Esophagus muscularis mucosa (tissue), 4 donors: ENCODE data around the gene DENND6B. TPM values are rescaled to one million over a fixed set of nuclear protein-coding genes. Genes with fewer than 3 reads are reported as not detected.
A peak's percentile ranks its signal among the peaks of the same experiment; 100 is the strongest.

ENCODE experiments used
- DNase-seq: peaks from one replicate; pipeline ENCODE4 v3.0.0-alpha.2; 2017; ENCODE audit errors: extremely low spot score
- H3K27ac ChIP-seq, 4 donors: fragments of 200-600 bp; sonication (generic); replicated peaks in 1 of 4; 1 replicate in 3 of 4; 2 replicates in 1 of 4; pipeline ENCODE4 v1.5.1; 2016 to 2019; ENCODE audit warnings: mild to moderate bottlenecking in 1 of 4
- H3K27me3 ChIP-seq, 4 donors: fragments of 200-600 bp; sonication (generic); one replicate each; pipeline versions ENCODE4 v1.5.1 to v1.6.0; 2016 to 2019
- H3K36me3 ChIP-seq, 4 donors: fragments of 200-600 bp; sonication (generic); one replicate each; pipeline ENCODE4 v1.5.1; 2016 to 2019
- H3K4me1 ChIP-seq, 4 donors: fragments of 200-600 bp; sonication (generic); one replicate each; pipeline ENCODE4 v1.5.1; 2016 to 2019
- H3K4me3 ChIP-seq, 4 donors: fragments of 200-600 bp; sonication (generic); 1 replicate in 2 of 4; 2 replicates in 2 of 4; pipeline ENCODE4 v1.5.1; 2016 to 2019; ENCODE audit warnings: mild to moderate bottlenecking in 4 of 4, moderate library complexity in 1 of 4
- H3K9me3 ChIP-seq, 4 donors: fragments of 200-600 bp; sonication (generic); 1 replicate in 3 of 4; 2 replicates in 1 of 4; pipeline ENCODE4 v1.5.1; 2016 to 2019
- CTCF ChIP-seq, 3 experiments: fragments of 200-600 bp in 2 of 3; fragments of 450-650 bp in 1 of 3; sonication (generic) in 2 of 3; IDR thresholded peaks; one replicate each; pipeline ENCODE4 v1.5.1; 2017 to 2019; ENCODE audit warnings: antibody characterized with exemption in 3 of 3, mild to moderate bottlenecking in 2 of 3, moderate library complexity in 1 of 3
- EP300 ChIP-seq: sonication (generic); formaldehyde crosslinking; IDR thresholded peaks from one replicate; pipeline ENCODE4 v1.6.1; 2017; ENCODE audit warnings: antibody characterized with exemption
- POLR2A ChIP-seq: fragments of 450-650 bp; IDR thresholded peaks from one replicate; pipeline ENCODE4 v1.6.1; 2017; ENCODE audit warnings: antibody characterized with exemption, moderate library complexity, mild to moderate bottlenecking, low read depth
- POLR2AphosphoS5 ChIP-seq, 2 donors: sonication (generic); formaldehyde crosslinking; IDR thresholded peaks; one replicate each; pipeline ENCODE4 v1.6.1; 2017; ENCODE audit warnings: antibody characterized with exemption in 2 of 2
- WGBS: methylation state at CpG from one replicate; pipeline ENCODE4 v1.1.5; 2018; 5-methylcytosine and 5-hydroxymethylcytosine counted together
- intact Hi-C: fragments of 100-400 bp; cut with DNase I; formaldehyde crosslinking; loops from one replicate; pipeline ENCODE4 v1.15.1; 2023
- total RNA-seq, 4 donors: library from RNA; depleted of rRNA; stranded (reverse); fragments of >200 nt; gene quantifications; one replicate each; pipeline versions ENCODE4 v1.1.0 to v1.2.1, GENCODE V29; 2016

The DENND6B gene
- total RNA-seq, 4 donors from 2014 or later = 1.7 to 3.8 (median 2.5) TPM

DNA sequence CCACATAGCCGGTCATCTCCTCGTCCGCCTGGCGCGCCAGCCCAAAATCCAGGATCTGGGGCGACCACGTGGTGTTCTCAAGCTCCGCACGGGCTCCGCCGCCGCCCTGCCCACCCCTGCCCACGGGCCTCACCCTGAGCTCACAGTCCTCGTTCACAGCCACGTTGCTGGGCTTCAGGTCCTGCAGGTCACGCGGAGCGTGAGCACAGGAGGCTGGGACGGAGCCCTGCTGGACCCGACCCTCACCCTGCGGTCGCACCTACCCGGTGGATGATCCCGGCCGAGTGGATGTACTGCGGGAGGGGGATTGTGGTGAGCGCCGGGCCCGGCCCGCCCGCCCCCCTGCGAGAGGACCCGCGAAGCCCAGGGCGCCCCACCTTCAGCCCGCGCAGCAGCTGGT, 59.8 kb downstream of the DENND6B start:
- H3K9me3 ChIP-seq = no peaks in the 10 kb centered on the region
- DNase-seq = no peak
- H3K4me1 ChIP-seq = peaks cover 55 to 69% (median 63%) of the 10 kb centered on the region in 4 donors
- peak overlapping the region in 2 of 4 donors; percentile 65 to 85 for H3K27ac ChIP-seq
- WGBS = 85% methylated on average over 20 of the region's 37 CpGs
- no peaks in the 10 kb centered on the region for H3K36me3 ChIP-seq
- peaks cover 0 to 20% (median 0%) of the 10 kb centered on the region in 4 donors for H3K27me3 ChIP-seq
- TF ChIP-seq EP300 = no peak
- TF ChIP-seq POLR2A = no peak
- no peak for TF ChIP-seq POLR2AphosphoS5 (IDR thresholded peaks at IDR 0.05)
- peak overlapping the region; percentile 44 to 57 (median 50) for H3K4me3 ChIP-seq
- intact Hi-C loops = no loop called here

DNA sequence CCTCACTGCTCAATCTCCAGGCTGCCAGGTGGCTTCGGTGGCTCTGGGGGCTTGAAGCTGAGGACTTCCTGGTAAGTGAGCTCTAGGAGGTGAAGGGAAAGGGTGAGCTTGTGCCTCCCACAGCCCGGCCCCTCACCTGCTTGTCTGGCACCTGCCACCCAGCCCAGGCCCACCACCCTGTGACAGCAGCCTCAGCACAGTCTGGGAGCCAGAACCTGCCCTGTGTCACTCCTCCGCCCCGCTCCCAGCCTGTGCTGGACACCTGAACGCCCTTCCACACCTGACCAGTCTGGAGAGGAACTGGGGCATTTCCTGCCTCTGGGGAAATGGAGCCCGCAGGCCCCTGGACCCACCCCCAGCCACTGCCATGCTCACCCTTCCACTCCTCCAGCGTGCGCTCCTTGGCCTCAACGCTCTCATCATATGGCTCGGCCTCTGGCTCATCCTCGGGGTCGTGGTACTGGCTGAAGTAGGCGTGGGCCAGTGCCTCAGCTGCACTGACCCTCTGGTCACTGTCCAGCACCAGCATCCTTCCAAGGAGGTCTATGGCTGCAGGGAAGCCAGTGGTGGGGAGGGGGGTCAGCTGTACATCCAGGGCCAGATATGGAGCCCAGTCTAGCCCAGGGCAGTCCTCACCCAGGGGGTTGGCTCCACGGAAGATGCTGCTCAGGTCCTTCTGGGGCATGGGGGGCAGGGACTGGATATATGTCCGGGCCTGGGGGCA, 61.7 kb downstream of the DENND6B start:
- no peaks in the 10 kb centered on the region for H3K36me3 ChIP-seq
- DNase-seq = no peak
- H3K9me3 ChIP-seq = no peaks in the 10 kb centered on the region
- H3K4me3 ChIP-seq = no peak overlapping the region
- 83% methylated on average over 11 of the region's 15 CpGs for WGBS
- no peak for TF ChIP-seq EP300
- TF ChIP-seq CTCF (IDR thresholded peaks at IDR 0.05) = no peak
- no peak for TF ChIP-seq POLR2A
- TF ChIP-seq POLR2AphosphoS5 (IDR thresholded peaks at IDR 0.05) = no peak
- no peak overlapping the region for H3K27ac ChIP-seq
- peaks cover 46 to 68% (median 59%) of the 10 kb centered on the region in 4 donors for H3K4me1 ChIP-seq
- peaks cover 0 to 26% (median 0%) of the 10 kb centered on the region in 4 donors for H3K27me3 ChIP-seq
- intact Hi-C loops = no loop called here

GRCh38 chr22:50264104-50264745, 62.6 kb downstream of the DENND6B start:
- peaks cover 0 to 31% (median 0%) of the 10 kb centered on the region in 4 donors for H3K27me3 ChIP-seq
- WGBS = 89% methylated on average over 11 of the region's 15 CpGs
- no peak overlapping the region for H3K27ac ChIP-seq
- no peaks in the 10 kb centered on the region for H3K36me3 ChIP-seq
- no peak for DNase-seq
- H3K4me3 ChIP-seq = no peak overlapping the region
- no peak for TF ChIP-seq CTCF (IDR thresholded peaks at IDR 0.05)
- TF ChIP-seq POLR2AphosphoS5 (IDR thresholded peaks at IDR 0.05) = no peak
- TF ChIP-seq EP300 = no peak
- no peak for TF ChIP-seq POLR2A
- intact Hi-C loops = no loop called here
- no peaks in the 10 kb centered on the region for H3K9me3 ChIP-seq
- H3K4me1 ChIP-seq = peaks cover 38 to 66% (median 58%) of the 10 kb centered on the region in 4 donors

GRCh38 chr22:50262973-50263617, 63.7 kb downstream of the DENND6B start:
- DNase-seq = no peak
- 69% methylated on average over 8 of the region's 9 CpGs for WGBS
- intact Hi-C loops = no loop called here
- Histone ChIP-seq H3K36me3 (peaks cover 0 to 1% (median 0%) of the 10 kb centered on the region in 4 donors), H3K27ac (no peak overlapping the region), H3K4me1 (peaks cover 33 to 57% (median 48%) of the 10 kb centered on the region in 4 donors), H3K4me3 (no peak overlapping the region), H3K9me3 (no peaks in the 10 kb centered on the region), H3K27me3 (peaks cover 0 to 38% (median 0%) of the 10 kb centered on the region in 4 donors)
- no peak for TF ChIP-seq POLR2AphosphoS5 (IDR thresholded peaks at IDR 0.05)
- TF ChIP-seq CTCF (IDR thresholded peaks at IDR 0.05) = no peak
- TF ChIP-seq EP300 = no peak
- TF ChIP-seq POLR2A = no peak

DNA sequence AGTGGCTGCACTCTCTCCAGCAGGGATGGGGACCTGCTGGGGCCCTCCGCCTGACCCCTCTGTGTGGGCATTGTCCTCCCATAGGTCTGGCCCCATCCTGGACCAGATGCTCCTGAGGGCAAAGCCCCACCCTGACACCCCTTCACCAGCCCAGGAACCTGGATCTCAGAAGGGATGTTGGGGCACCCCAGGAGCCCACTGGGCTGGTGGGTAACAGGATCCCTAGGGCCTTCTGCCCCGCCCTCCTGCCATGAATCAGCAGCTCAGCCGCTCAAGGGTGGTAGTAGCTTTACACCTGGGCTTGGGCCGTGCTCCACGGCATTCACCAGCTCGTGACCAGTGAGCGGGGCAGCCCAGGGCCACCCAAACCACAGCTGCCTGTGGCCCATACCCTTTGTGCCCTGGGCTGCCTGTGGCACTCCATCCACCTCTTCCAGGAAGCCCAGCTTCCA, 64.3 kb downstream of the DENND6B start:
- Histone ChIP-seq H3K36me3 (peaks cover 0 to 7% (median 1%) of the 10 kb centered on the region in 4 donors), H3K4me1 (peaks cover 32 to 51% (median 42%) of the 10 kb centered on the region in 4 donors), H3K27ac (no peak overlapping the region), H3K27me3 (peaks cover 0 to 41% (median 0%) of the 10 kb centered on the region in 4 donors), H3K4me3 (peak overlapping the region in 1 of 4 donors; percentile 58), H3K9me3 (no peaks in the 10 kb centered on the region)
- intact Hi-C loops = no loop called here
- DNase-seq = no peak
- WGBS = no CpG with 5 or more reads among the region's 7 CpGs
- TF ChIP-seq POLR2A (no peak), EP300 (no peak), POLR2AphosphoS5 (IDR thresholded peaks at IDR 0.05) (no peak), CTCF (IDR thresholded peaks at IDR 0.05) (no peak)
